BJ (cell line): ENCODE data around the gene MYO18B. TPM values are rescaled to one million over a fixed set of nuclear protein-coding genes. Genes with fewer than 3 reads are reported as not detected.

ENCODE experiments used
- CTCF ChIA-PET: fragments of 350-600 bp; formaldehyde crosslinking; extraction: SDS; loops from one replicate; lab custom pipeline; 2021; ENCODE audit warnings: antibody characterized with exemption, inconsistent platforms; lab: Yijun Ruan, JAX
- POLR2A ChIA-PET: fragments of 300-600 bp; sonication (Branson Sonifier 250); formaldehyde crosslinking; extraction: SDS; loops from one replicate; lab custom pipeline; 2021; ENCODE audit warnings: antibody characterized with exemption; lab: Charles Lee
- DNase-seq: peaks from one replicate; pipeline ENCODE4 v3.0.0-alpha.2; 2011; ENCODE audit warnings: low read depth
- H3K27me3 ChIP-seq: 2 replicates; pipeline ENCODE4 v1.6.0; 2011; ENCODE audit warnings: low read length; ENCODE audit not compliant: control insufficient read depth, insufficient read depth
- H3K36me3 ChIP-seq: 2 replicates; pipeline ENCODE4 v1.5.1; 2011; ENCODE audit warnings: low read length; ENCODE audit not compliant: control insufficient read depth, insufficient read depth
- H3K4me3 ChIP-seq: 2 replicates; pipeline ENCODE4 v1.5.1; 2011; ENCODE audit warnings: low read depth, mild to moderate bottlenecking, control low read depth, low read length
- CTCF ChIP-seq: IDR thresholded peaks from 2 replicates; pipeline ENCODE4 v1.5.1; 2011; ENCODE audit warnings: low read depth, mild to moderate bottlenecking, control low read depth, inconsistent platforms, low read length, moderate library complexity; ENCODE audit not compliant: insufficient read depth
- polyA plus RNA-seq: library from polyadenylated mRNA; depleted of rRNA; stranded (reverse); fragments of >200 nt; gene quantifications from 2 replicates; pipeline ENCODE4 v1.2.3, GENCODE V29; 2011

MYO18B gene
- polyA plus RNA-seq, 1 experiment = not detected

- TF ChIP-seq CTCF = no peak
- ChIA-PET POLR2A (no interaction called here), CTCF (no interaction called here)
These were observed 46.8 kb upstream of the MYO18B start for GRCh38 chr22:25695146-25695545.

GRCh38 chr22:25696763-25697162 is 45.2 kb upstream of the MYO18B start:
- TF ChIP-seq CTCF = no peak
- POLR2A ChIA-PET = no interaction called here
- Histone ChIP-seq H3K36me3 (no peaks in the 10 kb centered on the region), H3K4me3 (no peak overlapping the region), H3K27me3 (no peaks in the 10 kb centered on the region)
- no peak for DNase-seq
- CTCF ChIA-PET = interaction anchor here (1.0 to 2.3 kb wide), 2 partner anchors 76 to 234 kb away, joined by 4 to 7 read pairs; no protein-coding TSS in a partner anchor

More at GRCh38 chr22:25695146-25695545, 46.8 kb upstream of the MYO18B start:
- H3K36me3 ChIP-seq = no peaks in the 10 kb centered on the region
- DNase-seq = no peak
- H3K27me3 ChIP-seq = no peaks in the 10 kb centered on the region
- H3K4me3 ChIP-seq = no peak overlapping the region

- Histone ChIP-seq H3K4me3 (no peak overlapping the region), H3K36me3 (no peaks in the 10 kb centered on the region), H3K27me3 (no peaks in the 10 kb centered on the region)
- DNase-seq = no peak
- no peak for TF ChIP-seq CTCF
- ChIA-PET CTCF (interaction anchor here (1.0 to 2.3 kb wide), 3 partner anchors 10 to 235 kb away, joined by 3 to 7 read pairs (median 4); no protein-coding TSS in a partner anchor), POLR2A (interaction anchor here (0.5 kb wide), 1 partner anchor 78 kb away, joined by 7 read pairs; no protein-coding TSS in a partner anchor)
These were observed 44.8 kb upstream of the MYO18B start for GRCh38 chr22:25697181-25697664.

- no peak for DNase-seq
- TF ChIP-seq CTCF = no peak
- Histone ChIP-seq H3K4me3 (no peak overlapping the region), H3K36me3 (no peaks in the 10 kb centered on the region), H3K27me3 (no peaks in the 10 kb centered on the region)
- POLR2A ChIA-PET = interaction anchor here (0.5 kb wide), 1 partner anchor 78 kb away, joined by 7 read pairs; no protein-coding TSS in a partner anchor
- CTCF ChIA-PET = interaction anchor here (1.0 to 2.3 kb wide), 3 partner anchors 11 to 236 kb away, joined by 3 to 7 read pairs (median 4); no protein-coding TSS in a partner anchor
These were observed 44.0 kb upstream of the MYO18B start for GRCh38 chr22:25697978-25698377.

- POLR2A ChIA-PET = no interaction called here
- Histone ChIP-seq H3K27me3 (no peaks in the 10 kb centered on the region), H3K36me3 (no peaks in the 10 kb centered on the region), H3K4me3 (no peak overlapping the region)
- CTCF ChIA-PET = interaction anchor here (1.3 to 2.3 kb wide), 2 partner anchors 74 to 236 kb away, joined by 4 to 7 read pairs; no protein-coding TSS in a partner anchor
- TF ChIP-seq CTCF = no peak
- DNase-seq = no peak
These were observed 43.5 kb upstream of the MYO18B start for GRCh38 chr22:25698461-25698860.
